ENCODE measurements around the gene PDE6D. TPM values are rescaled to one million over a fixed set of nuclear protein-coding genes. Genes with fewer than 3 reads are reported as not detected.

Gene PDE6D
- total and polyA plus RNA-seq, 2 of the 13 experiments (the other 11 are each of a cell fraction or from before 2014, with no cell fraction given) = 14.1 to 23.2 TPM

DNA sequence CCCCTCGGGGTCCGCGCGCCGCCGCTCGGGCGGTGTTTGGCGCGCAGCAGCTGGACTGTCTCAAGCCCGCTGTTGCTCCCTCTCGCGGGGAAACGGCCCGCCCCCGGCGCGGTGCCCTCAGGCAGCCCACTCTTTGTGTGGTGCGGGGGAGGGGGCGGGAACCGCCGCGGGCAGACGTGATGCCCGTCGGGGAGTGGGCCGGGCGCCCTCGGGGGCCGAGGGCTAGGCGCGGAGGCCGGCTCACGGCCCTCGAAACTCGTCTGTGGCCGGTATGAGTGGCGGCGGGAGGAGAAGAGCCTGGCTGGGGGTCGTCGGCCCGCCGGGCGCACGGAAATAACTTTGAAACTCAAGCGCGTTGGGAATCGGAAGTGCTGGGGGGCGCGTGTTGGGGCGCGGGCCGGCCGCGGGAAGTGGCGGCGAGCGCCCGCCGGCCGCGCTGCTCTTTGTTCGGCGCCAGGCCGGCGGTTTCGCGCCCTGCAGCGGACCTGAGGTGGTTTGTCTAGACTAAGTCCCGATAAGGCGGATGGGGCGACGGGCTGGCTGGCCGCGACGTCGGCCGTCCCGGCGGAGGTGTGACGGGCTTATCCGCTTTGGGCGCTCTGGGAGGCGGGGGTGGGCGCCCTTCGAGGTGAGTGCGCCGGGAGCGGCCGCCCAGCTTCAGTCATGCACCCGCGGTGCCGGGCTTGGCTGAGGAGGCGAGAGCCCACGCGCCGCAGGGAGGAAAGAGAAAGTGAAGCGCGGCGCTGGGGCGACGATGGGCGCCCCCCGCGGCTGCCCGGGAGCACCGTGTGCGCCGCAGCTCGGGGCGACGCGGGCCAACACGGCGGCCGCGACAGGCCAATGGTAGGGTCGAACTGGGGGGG, 72.1 kb downstream of the PDE6D start (continued):
- TF ChIP-seq, protein P1, sequence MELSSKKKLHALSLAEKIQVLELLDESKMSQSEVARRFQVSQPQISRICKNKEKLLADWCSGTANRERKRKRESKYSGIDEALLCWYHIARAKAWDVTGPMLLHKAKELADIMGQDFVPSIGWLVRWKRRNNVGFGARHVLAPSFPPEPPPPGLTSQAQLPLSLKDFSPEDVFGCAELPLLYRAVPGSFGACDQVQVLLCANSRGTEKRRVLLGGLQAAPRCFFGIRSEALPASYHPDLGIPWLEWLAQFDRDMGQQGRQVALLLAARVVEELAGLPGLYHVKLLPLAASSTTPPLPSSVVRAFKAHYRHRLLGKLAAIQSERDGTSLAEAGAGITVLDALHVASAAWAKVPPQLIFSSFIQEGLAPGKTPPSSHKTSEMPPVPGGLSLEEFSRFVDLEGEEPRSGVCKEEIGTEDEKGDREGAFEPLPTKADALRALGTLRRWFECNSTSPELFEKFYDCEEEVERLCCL (CRISPR knock-in tag; IDR thresholded peaks at IDR 0.05; ENCODE audit: borderline replicate concordance) = no peak
- TF ChIP-seq ZNF224 (CRISPR knock-in tag; IDR thresholded peaks at IDR 0.05) (peak; percentile 72; the same call in 1 of the 2 replicates), MTF1 (CRISPR knock-in tag; IDR thresholded peaks at IDR 0.05) (no peak), ATF7-NPFF (CRISPR knock-in tag; IDR thresholded peaks at IDR 0.05; ENCODE audit: low read depth) (0 out of 2 replicates have a peak, but pooled peaks have one; percentile 18), BATF2 (CRISPR knock-in tag; IDR thresholded peaks at IDR 0.05) (0 out of 2 replicates have a peak, but pooled peaks have one; percentile 35), JDP2 (CRISPR knock-in tag; IDR thresholded peaks at IDR 0.05; ENCODE audit: borderline replicate concordance) (no peak), NR2C2 (CRISPR knock-in tag; IDR thresholded peaks at IDR 0.05; ENCODE audit: borderline replicate concordance) (no peak), KMT2B (CRISPR knock-in tag; IDR thresholded peaks at IDR 0.05) (no peak), ZNF260 (CRISPR knock-in tag; IDR thresholded peaks at IDR 0.05; ENCODE audit: borderline replicate concordance, low read depth) (no peak), ZKSCAN5 (CRISPR knock-in tag; IDR thresholded peaks at IDR 0.05) (no peak), SRF (IDR thresholded peaks at IDR 0.05; ENCODE audit: low read depth, low read length) (no peak), ZBTB14 (CRISPR knock-in tag; IDR thresholded peaks at IDR 0.05) (no peak), ZNF121 (CRISPR knock-in tag; IDR thresholded peaks at IDR 0.05) (no peak), CHD4 (IDR thresholded peaks at IDR 0.05; ENCODE audit: borderline replicate concordance, low read length) (no peak), ERF (CRISPR knock-in tag; IDR thresholded peaks at IDR 0.05) (no peak)
- TF ChIP-seq, protein P2, sequence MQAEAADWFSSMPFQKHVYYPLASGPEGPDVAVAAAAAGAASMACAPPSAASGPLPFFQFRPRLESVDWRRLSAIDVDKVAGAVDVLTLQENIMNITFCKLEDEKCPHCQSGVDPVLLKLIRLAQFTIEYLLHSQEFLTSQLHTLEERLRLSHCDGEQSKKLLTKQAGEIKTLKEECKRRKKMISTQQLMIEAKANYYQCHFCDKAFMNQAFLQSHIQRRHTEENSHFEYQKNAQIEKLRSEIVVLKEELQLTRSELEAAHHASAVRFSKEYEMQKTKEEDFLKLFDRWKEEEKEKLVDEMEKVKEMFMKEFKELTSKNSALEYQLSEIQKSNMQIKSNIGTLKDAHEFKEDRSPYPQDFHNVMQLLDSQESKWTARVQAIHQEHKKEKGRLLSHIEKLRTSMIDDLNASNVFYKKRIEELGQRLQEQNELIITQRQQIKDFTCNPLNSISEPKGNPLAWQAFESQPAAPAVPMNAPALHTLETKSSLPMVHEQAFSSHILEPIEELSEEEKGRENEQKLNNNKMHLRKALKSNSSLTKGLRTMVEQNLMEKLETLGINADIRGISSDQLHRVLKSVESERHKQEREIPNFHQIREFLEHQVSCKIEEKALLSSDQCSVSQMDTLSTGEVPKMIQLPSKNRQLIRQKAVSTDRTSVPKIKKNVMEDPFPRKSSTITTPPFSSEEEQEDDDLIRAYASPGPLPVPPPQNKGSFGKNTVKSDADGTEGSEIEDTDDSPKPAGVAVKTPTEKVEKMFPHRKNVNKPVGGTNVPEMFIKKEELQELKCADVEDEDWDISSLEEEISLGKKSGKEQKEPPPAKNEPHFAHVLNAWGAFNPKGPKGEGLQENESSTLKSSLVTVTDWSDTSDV (CRISPR knock-in tag; IDR thresholded peaks at IDR 0.05) = no peak; the same call in 1 of the 2 replicates
- TF ChIP-seq, protein P3, sequence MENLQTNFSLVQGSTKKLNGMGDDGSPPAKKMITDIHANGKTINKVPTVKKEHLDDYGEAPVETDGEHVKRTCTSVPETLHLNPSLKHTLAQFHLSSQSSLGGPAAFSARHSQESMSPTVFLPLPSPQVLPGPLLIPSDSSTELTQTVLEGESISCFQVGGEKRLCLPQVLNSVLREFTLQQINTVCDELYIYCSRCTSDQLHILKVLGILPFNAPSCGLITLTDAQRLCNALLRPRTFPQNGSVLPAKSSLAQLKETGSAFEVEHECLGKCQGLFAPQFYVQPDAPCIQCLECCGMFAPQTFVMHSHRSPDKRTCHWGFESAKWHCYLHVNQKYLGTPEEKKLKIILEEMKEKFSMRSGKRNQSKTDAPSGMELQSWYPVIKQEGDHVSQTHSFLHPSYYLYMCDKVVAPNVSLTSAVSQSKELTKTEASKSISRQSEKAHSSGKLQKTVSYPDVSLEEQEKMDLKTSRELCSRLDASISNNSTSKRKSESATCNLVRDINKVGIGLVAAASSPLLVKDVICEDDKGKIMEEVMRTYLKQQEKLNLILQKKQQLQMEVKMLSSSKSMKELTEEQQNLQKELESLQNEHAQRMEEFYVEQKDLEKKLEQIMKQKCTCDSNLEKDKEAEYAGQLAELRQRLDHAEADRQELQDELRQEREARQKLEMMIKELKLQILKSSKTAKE (CRISPR knock-in tag; IDR thresholded peaks at IDR 0.05; ENCODE audit: borderline replicate concordance) = 0 out of 2 replicates have a peak, but pooled peaks have one; percentile 22
- TF ChIP-seq, protein P4, sequence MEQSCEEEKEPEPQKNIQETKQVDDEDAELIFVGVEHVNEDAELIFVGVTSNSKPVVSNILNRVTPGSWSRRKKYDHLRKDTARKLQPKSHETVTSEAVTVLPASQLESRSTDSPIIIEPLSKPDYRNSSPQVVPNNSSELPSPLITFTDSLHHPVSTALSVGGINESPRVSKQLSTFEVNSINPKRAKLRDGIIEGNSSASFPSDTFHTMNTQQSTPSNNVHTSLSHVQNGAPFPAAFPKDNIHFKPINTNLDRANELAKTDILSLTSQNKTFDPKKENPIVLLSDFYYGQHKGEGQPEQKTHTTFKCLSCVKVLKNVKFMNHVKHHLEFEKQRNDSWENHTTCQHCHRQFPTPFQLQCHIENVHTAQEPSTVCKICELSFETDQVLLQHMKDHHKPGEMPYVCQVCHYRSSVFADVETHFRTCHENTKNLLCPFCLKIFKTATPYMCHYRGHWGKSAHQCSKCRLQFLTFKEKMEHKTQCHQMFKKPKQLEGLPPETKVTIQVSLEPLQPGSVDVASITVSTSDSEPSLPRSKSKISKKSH (CRISPR knock-in tag; IDR thresholded peaks at IDR 0.05; ENCODE audit: borderline replicate concordance) = no peak
